GM03348 (cell line): Measurements from ENCODE around the gene KRTAP4-2.
"Not testable (repeated sequence)": the region's sequence is repeated elsewhere in the genome, so short reads cannot be mapped to it uniquely, and the experiment has no call there.

Experiments used
- DNase-seq: peaks from one replicate; pipeline ENCODE4 v3.0.0; 2012; ENCODE audit warnings: low spot score

Gene KRTAP4-2

DNA sequence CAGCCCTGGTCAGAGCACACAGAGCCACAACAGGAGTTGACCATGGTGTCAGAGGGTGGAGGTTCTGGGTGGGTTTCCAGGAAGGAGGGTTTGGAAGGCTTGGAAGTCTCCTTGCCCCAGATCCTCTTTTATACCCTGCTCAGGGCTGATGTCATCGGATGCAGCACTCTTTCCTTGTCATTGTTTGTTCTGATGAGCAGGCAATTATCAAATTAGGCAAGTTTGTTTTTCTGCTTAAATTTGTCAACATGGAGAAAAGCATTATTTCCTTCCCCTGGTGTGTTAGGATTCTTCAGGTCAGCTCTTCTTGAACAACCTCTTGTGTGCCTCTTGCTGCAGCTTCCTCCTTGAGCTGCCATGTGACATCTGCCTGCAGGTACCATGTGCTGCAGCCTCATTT is 17.4 kb downstream of the KRTAP4-2 start, which contains the start of gene KRTAP4-4:
KRTAP4-4 (minus strand) TSS at position 101 of the 400 bp plus-strand sequence; CDS start at position 44, 57 bp downstream.
- no peak for DNase-seq

GRCh38 chr17:41160190-41160589 is 17.8 kb downstream of the KRTAP4-2 start:
- not testable (repeated sequence) for DNase-seq

DNA sequence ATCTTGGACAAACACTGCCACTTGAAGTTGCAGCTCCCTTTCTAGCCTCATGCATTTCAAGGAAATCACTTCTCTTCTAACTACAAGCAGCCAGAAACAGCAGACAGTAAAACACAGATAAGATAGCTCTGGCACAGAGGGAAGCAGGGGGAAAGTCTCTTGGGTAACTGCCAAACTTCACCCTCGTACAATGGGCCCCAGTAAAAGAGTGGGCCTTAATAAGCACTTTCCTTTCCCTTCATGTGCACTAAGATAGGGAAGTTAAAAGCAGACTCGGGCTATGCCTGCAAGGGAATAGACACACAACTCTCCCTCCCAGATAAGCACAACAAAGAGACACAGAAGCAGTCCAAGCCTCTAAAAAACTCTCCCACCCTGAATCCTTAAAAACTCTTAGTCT is 24.2 kb downstream of the KRTAP4-2 start:
- no peak for DNase-seq

GRCh38 chr17:41151525-41151924 is 26.5 kb downstream of the KRTAP4-2 start:
- DNase-seq = no peak

DNA sequence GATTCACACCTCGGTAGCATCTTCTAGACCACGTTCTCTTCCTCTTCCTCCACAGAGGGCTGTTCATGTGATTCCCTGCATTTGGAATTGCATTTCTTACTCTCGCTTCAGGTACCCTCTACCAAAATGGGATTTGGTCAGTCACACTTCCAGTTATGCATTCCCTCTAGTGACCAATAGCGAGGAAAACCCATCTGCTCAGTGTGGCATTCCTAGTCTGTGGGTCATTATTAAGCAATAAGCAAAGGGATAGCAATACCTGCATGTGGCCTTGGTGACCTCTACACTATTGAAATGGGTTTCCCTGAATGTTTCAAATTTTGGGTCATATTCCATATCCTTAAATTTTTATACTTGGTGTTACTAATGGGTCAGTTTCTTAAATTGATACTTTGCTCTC is 28.0 kb downstream of the KRTAP4-2 start:
- no peak for DNase-seq

DNA sequence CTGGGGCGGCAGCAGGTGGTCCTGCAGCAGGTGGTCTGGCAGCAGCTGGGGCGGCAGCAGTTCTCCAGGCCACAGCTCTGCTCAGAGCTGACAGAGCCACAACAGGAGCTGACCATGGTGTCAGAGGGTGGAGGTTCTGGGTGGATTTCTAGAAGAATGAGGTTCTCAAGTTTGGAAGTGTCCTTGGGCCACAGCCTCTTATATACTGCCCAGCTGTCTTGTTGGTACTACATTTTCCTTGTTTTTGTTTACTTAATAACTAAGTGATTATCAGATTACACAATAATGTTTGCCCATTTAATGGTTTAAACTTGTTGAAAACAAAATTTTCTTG is 28.4 kb downstream of the KRTAP4-2 start, which contains the start of gene KRTAP4-5:
KRTAP4-5 (minus strand) TSS at position 174 of the 334 bp plus-strand sequence; CDS start at position 116, 58 bp downstream.
- no peak for DNase-seq

- DNase-seq = not testable (repeated sequence)
Observed at GRCh38 chr17:41148971-41149651, 28.9 kb downstream of the KRTAP4-2 start.

- no peak for DNase-seq
Observed at GRCh38 chr17:41147531-41148204, 30.4 kb downstream of the KRTAP4-2 start.

GRCh38 chr17:41145261-41145660 is 32.8 kb downstream of the KRTAP4-2 start:
- no peak for DNase-seq

DNA sequence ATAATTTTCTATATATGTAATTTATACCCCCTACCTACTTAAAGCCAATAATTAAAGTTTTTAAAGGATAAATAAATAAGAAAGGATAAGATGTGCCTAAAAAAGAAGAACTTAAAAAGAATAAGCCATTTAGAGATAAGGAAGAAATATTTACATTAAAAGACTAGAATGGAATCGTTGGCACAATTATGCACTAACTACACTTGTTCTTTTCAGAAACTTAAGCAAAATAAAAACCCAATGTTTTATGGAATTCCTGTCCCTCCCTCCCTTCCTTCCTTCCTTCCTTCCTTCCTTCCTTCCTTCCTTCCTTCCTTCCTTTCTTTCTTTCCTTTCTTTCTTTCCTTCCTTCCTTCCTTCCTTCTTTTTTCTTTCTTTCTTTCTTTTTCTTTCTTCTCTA is 33.2 kb downstream of the KRTAP4-2 start:
- no peak for DNase-seq

GRCh38 chr17:41141361-41141760 is 36.7 kb downstream of the KRTAP4-2 start:
- DNase-seq = no peak

DNA sequence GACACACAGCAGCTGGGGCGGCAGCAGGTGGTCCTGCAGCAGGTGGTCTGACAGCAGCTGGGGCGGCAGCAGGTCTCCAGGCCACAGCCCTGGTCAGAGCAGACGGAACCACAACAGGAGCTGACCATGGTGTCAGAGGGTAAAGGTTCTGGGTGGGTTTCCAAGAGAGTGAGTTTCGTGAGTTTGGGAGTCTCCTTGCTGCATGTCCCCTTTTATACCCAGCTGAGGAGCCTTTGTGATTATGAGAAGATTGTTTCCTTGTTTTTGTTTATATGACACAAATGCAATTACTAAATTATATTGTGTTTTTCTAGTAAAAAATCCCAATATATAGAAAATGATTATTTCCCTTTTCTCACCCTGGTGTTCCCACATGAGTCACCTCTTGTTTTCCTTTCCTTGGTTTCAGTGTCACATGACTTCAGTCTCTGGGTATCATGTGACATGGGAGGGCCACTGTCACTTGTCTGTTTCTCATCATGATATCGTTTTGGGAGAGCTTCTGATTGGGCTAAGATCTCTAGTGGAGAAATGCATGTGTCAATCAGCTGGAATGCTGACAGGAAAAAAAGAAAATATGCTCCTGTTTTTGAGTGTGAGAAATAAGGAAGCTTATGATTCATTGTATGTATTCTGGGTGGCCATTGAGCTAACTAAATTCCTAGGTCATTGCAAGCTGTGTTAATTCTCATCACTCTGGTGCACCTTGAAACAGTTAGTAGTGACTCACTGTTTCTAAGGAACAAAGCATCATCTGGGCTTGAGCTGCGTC is 37.5 kb downstream of the KRTAP4-2 start, which contains the start of gene KRTAP4-6:
KRTAP4-6 (minus strand) TSS at position 185 of the 772 bp plus-strand sequence; CDS start at position 128, 57 bp downstream.
- peak; percentile 54 for DNase-seq

- DNase-seq = not testable (repeated sequence)
Observed at GRCh38 chr17:41139865-41140264, 38.2 kb downstream of the KRTAP4-2 start.

DNA sequence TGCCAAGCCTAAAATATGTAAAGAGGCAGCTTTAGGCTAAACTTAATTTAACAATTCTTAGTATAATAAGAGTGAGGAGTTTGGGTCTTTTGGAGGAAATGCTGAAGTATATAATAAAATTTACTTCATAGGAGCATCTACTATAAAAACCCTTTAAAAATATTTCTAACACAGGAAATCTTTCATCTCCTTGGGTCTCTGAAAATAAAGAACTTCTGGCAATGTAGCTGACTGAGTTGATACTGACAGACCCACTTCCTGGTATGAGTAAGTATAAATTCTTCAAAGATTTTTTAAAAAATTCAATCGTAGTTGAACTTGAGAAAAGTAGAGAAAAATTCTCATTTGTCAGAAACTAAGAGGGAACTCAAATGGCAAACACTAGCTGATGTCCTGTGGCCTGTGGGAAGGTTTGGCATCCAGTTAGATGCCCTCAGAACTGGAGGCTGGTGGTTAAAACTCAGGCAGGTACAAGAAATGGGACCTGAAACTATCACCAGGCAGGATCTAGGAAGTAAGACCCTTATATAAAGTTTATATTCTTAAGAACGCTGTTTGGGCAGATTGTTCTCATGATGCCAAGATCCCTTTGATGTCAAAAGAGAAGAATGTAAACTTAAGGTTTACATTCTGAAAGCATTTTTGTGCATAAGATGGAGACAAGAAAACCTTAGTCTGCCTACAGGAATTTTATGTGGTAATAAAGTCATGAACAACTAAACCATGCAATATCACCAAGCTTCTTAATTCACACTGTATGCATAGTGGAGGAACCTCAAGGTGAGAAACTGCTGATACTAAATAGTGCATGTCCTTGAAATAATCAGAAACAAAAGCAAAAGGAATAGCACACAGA is 43.9 kb downstream of the KRTAP4-2 start:
- no peak for DNase-seq

- DNase-seq = no peak
Observed at GRCh38 chr17:41131979-41132378, 46.0 kb downstream of the KRTAP4-2 start.
